ENCODE results near the gene SNAI3. TPM values are rescaled to one million over a fixed set of nuclear protein-coding genes. Genes with fewer than 3 reads are reported as not detected.
"Not testable (repeated sequence)": the region's sequence is repeated elsewhere in the genome, so short reads cannot be mapped to it uniquely, and the experiment has no call there.

The SNAI3 gene
- total RNA-seq, 1 experiment from 2014 or later: 2.9 TPM

DNA sequence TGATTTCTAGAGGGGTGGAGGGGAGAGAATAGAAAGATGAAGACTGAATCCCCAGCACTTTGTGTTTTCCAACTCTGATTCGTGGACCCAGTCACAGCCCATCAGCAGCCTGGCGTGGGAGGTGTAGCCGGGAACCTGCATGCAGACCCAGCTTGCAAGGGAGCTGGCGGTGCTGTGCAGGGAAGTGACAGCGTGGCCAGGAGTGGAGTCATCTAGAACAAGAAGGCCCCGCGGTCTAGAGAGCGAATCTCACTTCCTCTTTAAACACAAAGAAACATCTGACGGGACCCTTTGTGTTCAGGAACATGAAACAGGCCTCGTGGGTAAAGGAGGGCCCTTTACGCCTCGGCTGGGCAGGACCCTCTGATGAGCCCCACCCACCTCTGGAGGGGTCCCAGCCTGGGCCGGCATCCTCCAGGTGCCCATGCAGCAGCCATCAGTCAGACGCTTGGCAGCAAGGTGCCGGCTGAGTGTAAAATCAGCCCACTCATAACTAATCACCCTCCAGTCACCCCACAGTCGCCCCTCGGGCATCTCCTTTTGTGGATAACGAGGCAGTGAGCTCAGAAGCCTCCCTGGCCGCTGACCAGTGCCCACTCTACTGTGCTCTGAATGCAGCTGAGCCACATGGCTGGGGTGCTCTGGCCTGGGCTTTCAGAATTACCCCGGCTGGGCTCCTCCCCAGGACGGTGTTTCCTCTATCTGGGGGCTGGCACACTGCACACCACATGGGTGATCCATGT is 4.4 kb downstream of the SNAI3 start:
- no peak overlapping the region for H3K4me3 ChIP-seq (ENCODE audit: insufficient read depth, low read depth, low read length)
- DNase-seq: no peak
- peaks cover 17% of the 10 kb centered on the region for H3K27me3 ChIP-seq (ENCODE audit: control insufficient read depth, insufficient read depth, low read length)
- H3K36me3 ChIP-seq (replicated peaks; ENCODE audit: control insufficient read depth, insufficient read depth, low read length): no peaks in the 10 kb centered on the region

- H3K4me3 ChIP-seq (ENCODE audit: insufficient read depth, low read depth, low read length): no peak overlapping the region
- no peaks in the 10 kb centered on the region for H3K36me3 ChIP-seq (replicated peaks; ENCODE audit: control insufficient read depth, insufficient read depth, low read length)
- H3K27me3 ChIP-seq (ENCODE audit: control insufficient read depth, insufficient read depth, low read length): peaks cover 13% of the 10 kb centered on the region; the same call in 1 of the 2 replicates
- DNase-seq: peak; percentile 95
Measured at GRCh38 chr16:88681084-88681680, 5.1 kb downstream of the SNAI3 start.

- DNase-seq: no peak
- Histone ChIP-seq H3K27me3 (ENCODE audit: control insufficient read depth, insufficient read depth, low read length) (peaks cover 8% of the 10 kb centered on the region; the same call in 1 of the 2 replicates), H3K36me3 (replicated peaks; ENCODE audit: control insufficient read depth, insufficient read depth, low read length) (no peaks in the 10 kb centered on the region)
Measured at GRCh38 chr16:88680554-88681083, 5.7 kb downstream of the SNAI3 start.

GRCh38 chr16:88678224-88678979 is 7.9 kb downstream of the SNAI3 start:
- H3K36me3 ChIP-seq (replicated peaks; ENCODE audit: control insufficient read depth, insufficient read depth, low read length): peaks cover 1% of the 10 kb centered on the region; the same call in 1 of the 2 replicates
- no peak overlapping the region for H3K4me3 ChIP-seq (ENCODE audit: insufficient read depth, low read depth, low read length)
- no peaks in the 10 kb centered on the region for H3K27me3 ChIP-seq (ENCODE audit: control insufficient read depth, insufficient read depth, low read length)
- peak; percentile 87 for DNase-seq

More at GRCh38 chr16:88680554-88681083, 5.7 kb downstream of the SNAI3 start:
- no peak overlapping the region for H3K4me3 ChIP-seq (ENCODE audit: insufficient read depth, low read depth, low read length)

GRCh38 chr16:88677721-88678120 is 8.6 kb downstream of the SNAI3 start:
- Histone ChIP-seq H3K36me3 (replicated peaks; ENCODE audit: control insufficient read depth, insufficient read depth, low read length) (peaks cover 1% of the 10 kb centered on the region; the same call in 1 of the 2 replicates), H3K4me3 (ENCODE audit: insufficient read depth, low read depth, low read length) (no peak overlapping the region), H3K27me3 (ENCODE audit: control insufficient read depth, insufficient read depth, low read length) (no peaks in the 10 kb centered on the region)
- DNase-seq: no peak

DNA sequence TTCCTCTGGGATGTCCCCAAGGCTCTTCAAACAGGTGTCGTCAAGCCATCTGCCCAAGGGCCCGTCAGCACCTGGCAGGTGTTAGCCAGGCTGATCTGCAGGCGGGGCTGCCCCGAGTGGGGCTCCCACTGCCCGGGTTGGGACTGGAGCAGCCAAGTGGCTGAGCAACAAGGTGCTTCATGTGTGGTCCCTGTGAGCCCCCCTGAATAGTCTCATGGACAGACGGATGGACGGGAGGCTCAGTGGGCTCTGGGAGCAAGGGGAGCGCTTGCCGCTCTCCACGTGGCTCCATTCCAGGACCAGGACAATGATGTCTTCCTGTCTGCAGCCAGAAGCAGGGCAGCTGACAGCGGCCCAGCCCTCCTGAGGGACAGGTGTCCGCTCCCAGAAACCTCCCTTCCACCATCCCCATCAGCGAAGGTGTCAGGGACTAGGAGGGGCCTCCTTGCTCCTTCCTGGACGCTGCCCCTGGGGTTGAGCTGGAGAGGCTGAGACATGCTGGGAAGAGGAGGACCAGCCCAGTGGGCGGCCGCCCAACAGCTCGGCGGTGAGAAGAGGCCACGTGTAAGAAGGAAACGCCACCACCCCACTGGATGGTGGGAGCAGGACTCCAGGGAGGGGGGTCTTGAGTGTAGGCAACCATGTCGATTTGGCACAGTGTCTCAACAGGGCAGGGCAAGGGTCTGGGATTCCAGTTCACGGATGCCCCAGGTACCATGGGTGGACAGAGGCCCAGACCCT is 9.6 kb downstream of the SNAI3 start:
- Histone ChIP-seq H3K4me3 (ENCODE audit: insufficient read depth, low read depth, low read length) (no peak overlapping the region), H3K27me3 (ENCODE audit: control insufficient read depth, insufficient read depth, low read length) (no peaks in the 10 kb centered on the region), H3K36me3 (replicated peaks; ENCODE audit: control insufficient read depth, insufficient read depth, low read length) (peaks cover 1% of the 10 kb centered on the region; the same call in 1 of the 2 replicates)
- DNase-seq: no peak

DNA sequence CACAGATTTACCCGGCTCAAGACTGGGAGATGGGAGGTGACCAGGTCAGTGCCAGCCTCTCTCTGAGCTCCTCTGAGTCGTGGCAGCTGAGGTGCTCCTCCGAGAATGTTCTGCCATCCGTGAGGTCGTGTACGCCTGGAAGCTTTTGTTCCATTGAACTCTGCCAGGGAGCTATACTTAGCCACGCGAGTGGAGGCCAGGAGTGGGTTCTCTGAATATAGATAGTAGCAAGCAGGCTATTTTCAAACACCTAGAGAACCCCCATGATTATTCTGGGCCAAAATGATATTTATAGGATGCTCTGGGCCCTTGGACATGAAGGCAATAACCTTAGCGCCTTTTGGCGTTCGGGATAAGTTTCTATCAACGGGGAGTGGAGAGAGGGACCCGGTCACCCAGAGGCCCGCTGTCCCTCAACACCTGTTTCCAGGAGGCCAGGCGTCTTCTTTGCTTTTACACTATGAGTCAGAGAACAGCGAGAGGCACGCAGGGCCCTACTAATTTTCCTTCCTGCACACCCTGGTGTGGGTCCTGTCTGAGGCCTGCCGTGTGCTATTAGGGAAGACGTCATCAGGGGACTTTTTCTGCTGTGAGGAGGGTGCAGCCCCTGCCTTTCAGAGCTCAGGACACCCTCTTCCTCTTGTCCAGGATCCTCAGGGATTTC is 12.5 kb downstream of the SNAI3 start:
- H3K4me3 ChIP-seq (ENCODE audit: insufficient read depth, low read depth, low read length): no peak overlapping the region
- peaks cover 1% of the 10 kb centered on the region; the same call in 1 of the 2 replicates for H3K36me3 ChIP-seq (replicated peaks; ENCODE audit: control insufficient read depth, insufficient read depth, low read length)
- H3K27me3 ChIP-seq (ENCODE audit: control insufficient read depth, insufficient read depth, low read length): no peaks in the 10 kb centered on the region
- DNase-seq: no peak

DNA sequence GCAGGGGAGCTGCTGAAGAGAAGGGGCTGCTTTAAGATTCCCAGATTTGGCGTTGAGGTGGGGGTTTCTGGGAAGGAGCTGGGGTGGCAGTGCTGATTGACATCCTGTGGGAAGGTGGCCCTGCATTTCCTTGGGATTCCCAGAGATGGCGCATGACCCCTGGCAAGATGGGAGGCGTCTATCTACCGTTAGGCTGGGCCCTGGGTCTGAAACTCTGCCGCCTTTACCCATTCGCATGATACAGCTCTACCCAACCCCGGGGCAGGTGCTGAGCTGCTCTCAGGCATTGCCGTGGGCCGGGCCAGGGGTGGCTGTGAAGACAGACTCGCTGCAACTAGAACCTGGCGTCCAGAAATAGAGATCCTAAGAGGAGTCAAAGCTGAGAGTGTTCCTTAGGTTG is 13.5 kb downstream of the SNAI3 start:
- peak; percentile 95 for DNase-seq
- H3K27me3 ChIP-seq (ENCODE audit: control insufficient read depth, insufficient read depth, low read length): no peaks in the 10 kb centered on the region
- H3K4me3 ChIP-seq (ENCODE audit: insufficient read depth, low read depth, low read length): no peak overlapping the region
- peaks cover 1% of the 10 kb centered on the region; the same call in 1 of the 2 replicates for H3K36me3 ChIP-seq (replicated peaks; ENCODE audit: control insufficient read depth, insufficient read depth, low read length)

DNA sequence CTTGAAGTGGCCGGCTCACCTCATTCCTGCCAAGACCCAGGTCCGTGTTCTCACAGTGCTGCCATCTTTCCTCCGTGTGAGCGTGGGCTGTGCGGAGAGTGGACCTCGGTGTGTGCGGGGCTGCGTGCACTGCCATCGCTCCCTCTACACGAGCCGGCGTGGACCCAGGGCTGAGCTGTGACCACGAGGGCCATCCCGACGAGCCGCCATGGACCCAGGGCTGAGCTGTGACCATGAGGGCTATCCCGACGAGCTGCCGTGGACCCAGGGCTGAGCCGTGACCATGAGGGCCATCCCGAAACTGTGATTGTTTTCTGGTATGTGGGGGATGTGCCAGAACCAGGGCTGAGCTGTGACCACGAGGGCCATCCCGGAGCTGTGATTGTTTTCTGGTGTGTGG is 14.5 kb downstream of the SNAI3 start:
- Histone ChIP-seq H3K27me3 (ENCODE audit: control insufficient read depth, insufficient read depth, low read length) (no peaks in the 10 kb centered on the region), H3K36me3 (replicated peaks; ENCODE audit: control insufficient read depth, insufficient read depth, low read length) (peaks cover 1% of the 10 kb centered on the region; the same call in 1 of the 2 replicates), H3K4me3 (ENCODE audit: insufficient read depth, low read depth, low read length) (no peak overlapping the region)
- DNase-seq: no peak

DNA sequence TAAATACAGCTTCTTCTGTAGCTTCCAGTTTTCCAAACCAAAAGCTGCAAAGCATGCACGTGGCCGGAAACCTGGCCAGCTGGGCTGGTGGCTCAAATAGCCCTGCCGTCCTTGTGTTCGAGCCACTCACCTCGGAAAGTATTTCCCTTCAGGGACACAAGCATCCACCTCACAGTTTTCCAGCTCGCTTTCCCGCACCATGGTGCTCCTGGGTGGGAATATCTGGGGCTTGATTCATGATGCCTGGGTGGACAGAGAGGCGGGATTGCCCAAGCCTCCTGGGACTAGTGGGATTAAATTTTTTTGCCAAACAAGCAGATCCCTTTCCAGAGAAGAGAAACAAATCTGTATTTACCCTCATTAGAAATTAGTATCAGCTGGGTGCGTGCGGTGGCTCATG is 16.3 kb downstream of the SNAI3 start:
- DNase-seq: no peak
- Histone ChIP-seq H3K4me3 (ENCODE audit: insufficient read depth, low read depth, low read length) (no peak overlapping the region), H3K27me3 (ENCODE audit: control insufficient read depth, insufficient read depth, low read length) (no peaks in the 10 kb centered on the region), H3K36me3 (replicated peaks; ENCODE audit: control insufficient read depth, insufficient read depth, low read length) (peaks cover 1% of the 10 kb centered on the region; the same call in 1 of the 2 replicates)

DNA sequence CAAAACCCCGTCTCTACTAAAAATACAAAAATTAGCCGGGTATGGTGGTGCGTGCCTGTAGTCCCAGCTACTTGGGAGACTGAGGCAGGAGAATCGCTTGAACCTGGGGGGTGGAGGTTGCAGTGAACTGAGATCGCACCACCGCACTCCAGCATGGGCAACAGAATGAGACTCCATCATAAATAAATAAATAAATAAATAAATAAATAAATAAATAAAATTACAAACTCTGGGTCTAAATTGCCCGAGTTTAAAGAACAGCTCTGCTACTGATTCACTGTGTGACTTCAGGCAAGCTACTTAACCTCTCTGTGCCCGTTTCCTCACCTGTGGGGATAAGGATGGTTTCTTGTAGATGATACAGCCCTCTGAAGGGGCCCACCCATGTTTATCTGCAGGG is 16.8 kb downstream of the SNAI3 start:
- H3K27me3 ChIP-seq (ENCODE audit: control insufficient read depth, insufficient read depth, low read length); DNase-seq; H3K4me3 ChIP-seq (ENCODE audit: insufficient read depth, low read depth, low read length); H3K36me3 ChIP-seq (replicated peaks; ENCODE audit: control insufficient read depth, insufficient read depth, low read length): not testable (repeated sequence)

DNA sequence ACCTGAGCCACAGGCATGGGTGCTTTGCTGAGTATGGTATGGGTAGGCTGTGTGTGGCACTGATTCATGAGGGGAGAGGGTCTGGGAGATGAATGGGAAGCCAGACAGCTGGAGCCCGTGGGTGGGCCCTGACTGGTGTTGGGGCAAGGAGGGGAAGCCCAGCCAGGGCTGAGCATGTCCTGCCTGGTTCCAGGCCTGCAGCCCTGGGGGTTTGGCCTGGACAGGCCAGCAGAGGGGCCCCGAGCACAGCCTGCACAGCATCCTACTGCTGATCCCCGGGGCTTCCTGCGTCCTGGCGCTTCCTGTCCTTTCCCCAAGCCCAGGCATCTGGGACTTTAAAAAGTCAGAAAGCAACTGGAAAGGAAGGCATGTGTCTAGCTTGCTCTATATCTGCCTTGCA is 18.8 kb downstream of the SNAI3 start:
- H3K4me3 ChIP-seq (ENCODE audit: insufficient read depth, low read depth, low read length): no peak overlapping the region
- no peaks in the 10 kb centered on the region for H3K27me3 ChIP-seq (ENCODE audit: control insufficient read depth, insufficient read depth, low read length)
- no peaks in the 10 kb centered on the region for H3K36me3 ChIP-seq (replicated peaks; ENCODE audit: control insufficient read depth, insufficient read depth, low read length)
- no peak for DNase-seq

DNA sequence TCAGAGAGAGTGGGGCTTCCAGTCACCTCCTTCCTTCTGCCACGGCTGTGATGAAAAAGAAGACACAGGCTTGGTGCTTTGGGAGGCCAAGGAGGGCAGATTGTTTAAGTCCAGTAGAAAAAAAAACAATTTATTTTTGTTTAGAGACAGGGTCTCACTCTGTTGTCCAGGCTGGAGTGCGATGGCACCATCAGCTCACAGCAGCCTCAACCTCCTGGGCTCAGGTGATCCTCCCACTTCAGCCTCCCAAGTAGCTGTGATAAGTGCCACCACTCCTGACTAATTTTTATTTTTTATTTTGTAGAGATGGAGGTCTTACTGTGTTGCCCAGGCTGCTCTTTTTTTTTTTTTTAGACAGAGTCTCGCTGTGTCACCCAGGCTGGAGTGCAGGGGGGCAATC is 20.7 kb downstream of the SNAI3 start:
- no peak for DNase-seq
- no peaks in the 10 kb centered on the region for H3K36me3 ChIP-seq (replicated peaks; ENCODE audit: control insufficient read depth, insufficient read depth, low read length)
- no peak overlapping the region for H3K4me3 ChIP-seq (ENCODE audit: insufficient read depth, low read depth, low read length)
- no peaks in the 10 kb centered on the region for H3K27me3 ChIP-seq (ENCODE audit: control insufficient read depth, insufficient read depth, low read length)

GRCh38 chr16:88665148-88665547 is 21.2 kb downstream of the SNAI3 start:
- no peak overlapping the region for H3K4me3 ChIP-seq (ENCODE audit: insufficient read depth, low read depth, low read length)
- H3K27me3 ChIP-seq (ENCODE audit: control insufficient read depth, insufficient read depth, low read length): no peaks in the 10 kb centered on the region
- no peaks in the 10 kb centered on the region for H3K36me3 ChIP-seq (replicated peaks; ENCODE audit: control insufficient read depth, insufficient read depth, low read length)
- no peak for DNase-seq
